Measurements from ENCODE around the gene LAMA2. TPM values are rescaled to one million over a fixed set of nuclear protein-coding genes. Genes with fewer than 3 reads are reported as not detected.
"Not testable (repeated sequence)": the region's sequence is repeated elsewhere in the genome, so short reads cannot be mapped to it uniquely, and the experiment has no call there.

The LAMA2 gene
- polyA plus RNA-seq, 1 donor from 2014 or later: 2.5 TPM

DNA sequence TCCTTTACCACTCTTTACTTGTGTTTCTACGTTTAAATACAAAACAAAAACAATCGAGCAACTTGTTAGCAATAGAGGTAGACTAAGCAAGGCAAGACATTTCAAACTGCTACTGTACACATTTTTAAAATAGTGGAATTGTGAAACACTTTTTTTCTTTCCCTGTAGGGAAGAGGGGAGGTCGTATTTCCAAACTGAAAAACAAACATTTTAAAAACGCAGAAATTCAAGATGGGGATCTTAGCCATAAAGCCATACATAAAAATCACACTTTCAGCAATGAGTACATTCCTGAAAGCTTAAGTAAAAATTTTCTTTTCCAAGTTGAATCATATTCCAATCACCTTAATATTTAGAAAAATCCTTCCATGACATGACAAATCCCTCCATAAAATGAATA lies 267.6 kb downstream of the LAMA2 start:
- H3F3A ChIP-seq (ENCODE audit: insufficient read depth, low read length, poor library complexity, severe bottlenecking): no peaks in the 10 kb centered on the region
- no peaks in the 10 kb centered on the region for H3K9me3 ChIP-seq (ENCODE audit: low read length)
- no peaks in the 10 kb centered on the region for H3K9me2 ChIP-seq (ENCODE audit: insufficient read depth, low read length)
- H4K20me1 ChIP-seq (ENCODE audit: insufficient read depth): no peaks in the 10 kb centered on the region
- H3K27me3 ChIP-seq (ENCODE audit: insufficient read depth, low read depth, low read length): no peaks in the 10 kb centered on the region
- H3K4me3 ChIP-seq (ENCODE audit: low read length): no peak overlapping the region
- H2AFZ ChIP-seq (ENCODE audit: low read depth, low read length): no peak overlapping the region
- H3K36me3 ChIP-seq (ENCODE audit: insufficient read depth, low read length): no peaks in the 10 kb centered on the region
- TF ChIP-seq SMC3 (conservative IDR thresholded peaks at IDR 0.05; ENCODE audit: poor library complexity): no peak
- TF ChIP-seq RAD21 (conservative IDR thresholded peaks at IDR 0.05): no peak
- TF ChIP-seq, protein P1, sequence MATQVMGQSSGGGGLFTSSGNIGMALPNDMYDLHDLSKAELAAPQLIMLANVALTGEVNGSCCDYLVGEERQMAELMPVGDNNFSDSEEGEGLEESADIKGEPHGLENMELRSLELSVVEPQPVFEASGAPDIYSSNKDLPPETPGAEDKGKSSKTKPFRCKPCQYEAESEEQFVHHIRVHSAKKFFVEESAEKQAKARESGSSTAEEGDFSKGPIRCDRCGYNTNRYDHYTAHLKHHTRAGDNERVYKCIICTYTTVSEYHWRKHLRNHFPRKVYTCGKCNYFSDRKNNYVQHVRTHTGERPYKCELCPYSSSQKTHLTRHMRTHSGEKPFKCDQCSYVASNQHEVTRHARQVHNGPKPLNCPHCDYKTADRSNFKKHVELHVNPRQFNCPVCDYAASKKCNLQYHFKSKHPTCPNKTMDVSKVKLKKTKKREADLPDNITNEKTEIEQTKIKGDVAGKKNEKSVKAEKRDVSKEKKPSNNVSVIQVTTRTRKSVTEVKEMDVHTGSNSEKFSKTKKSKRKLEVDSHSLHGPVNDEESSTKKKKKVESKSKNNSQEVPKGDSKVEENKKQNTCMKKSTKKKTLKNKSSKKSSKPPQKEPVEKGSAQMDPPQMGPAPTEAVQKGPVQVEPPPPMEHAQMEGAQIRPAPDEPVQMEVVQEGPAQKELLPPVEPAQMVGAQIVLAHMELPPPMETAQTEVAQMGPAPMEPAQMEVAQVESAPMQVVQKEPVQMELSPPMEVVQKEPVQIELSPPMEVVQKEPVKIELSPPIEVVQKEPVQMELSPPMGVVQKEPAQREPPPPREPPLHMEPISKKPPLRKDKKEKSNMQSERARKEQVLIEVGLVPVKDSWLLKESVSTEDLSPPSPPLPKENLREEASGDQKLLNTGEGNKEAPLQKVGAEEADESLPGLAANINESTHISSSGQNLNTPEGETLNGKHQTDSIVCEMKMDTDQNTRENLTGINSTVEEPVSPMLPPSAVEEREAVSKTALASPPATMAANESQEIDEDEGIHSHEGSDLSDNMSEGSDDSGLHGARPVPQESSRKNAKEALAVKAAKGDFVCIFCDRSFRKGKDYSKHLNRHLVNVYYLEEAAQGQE (IDR thresholded peaks at IDR 0.05; ENCODE audit: borderline replicate concordance): no peak
- TF ChIP-seq POLR2AphosphoS5 (IDR thresholded peaks at IDR 0.05): no peak
- no peak for TF ChIP-seq TAF1 (IDR thresholded peaks at IDR 0.05; ENCODE audit: low read depth)
- TF ChIP-seq MXI1 (conservative IDR thresholded peaks at IDR 0.05; ENCODE audit: poor library complexity, severe bottlenecking): no peak
- no peak for TF ChIP-seq CTCF (IDR thresholded peaks at IDR 0.05; ENCODE audit: poor library complexity, severe bottlenecking)
- no peak overlapping the region for H3K4me2 ChIP-seq (ENCODE audit: low read length)
- H3K9ac ChIP-seq (ENCODE audit: low read length): no peak overlapping the region
- H3K27ac ChIP-seq (ENCODE audit: low read length): no peak overlapping the region
- H3K79me2 ChIP-seq (replicated peaks; ENCODE audit: insufficient read depth, low read length): no peaks in the 10 kb centered on the region

DNA sequence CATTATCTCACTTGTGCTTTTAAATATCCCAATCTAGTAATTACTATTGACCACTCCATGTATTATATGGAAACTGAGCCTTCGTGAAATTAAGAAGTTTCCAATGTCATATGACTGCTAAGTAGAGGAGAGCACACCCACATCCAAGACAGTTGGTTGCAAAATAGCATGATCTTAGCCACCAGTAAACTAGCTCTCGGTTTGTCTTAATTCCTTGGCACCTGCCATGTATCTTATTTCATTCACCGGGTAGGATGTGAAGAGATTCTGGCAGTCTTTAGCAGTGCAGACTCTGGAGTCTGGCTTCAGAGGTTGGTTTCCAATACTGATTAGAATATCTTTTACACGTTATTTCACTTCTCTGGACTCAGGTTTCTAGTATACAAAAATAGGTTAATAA lies 270.3 kb downstream of the LAMA2 start:
- TF ChIP-seq TAF1 (IDR thresholded peaks at IDR 0.05; ENCODE audit: low read depth) (no peak), MXI1 (conservative IDR thresholded peaks at IDR 0.05; ENCODE audit: poor library complexity, severe bottlenecking) (no peak), RAD21 (conservative IDR thresholded peaks at IDR 0.05) (no peak), EP300 (conservative IDR thresholded peaks at IDR 0.05; ENCODE audit: poor library complexity, severe bottlenecking) (no peak), CTCF (IDR thresholded peaks at IDR 0.05; ENCODE audit: poor library complexity, severe bottlenecking) (no peak), SMC3 (conservative IDR thresholded peaks at IDR 0.05; ENCODE audit: poor library complexity) (no peak), POLR2AphosphoS5 (IDR thresholded peaks at IDR 0.05) (no peak)
- TF ChIP-seq, protein P1 (IDR thresholded peaks at IDR 0.05; ENCODE audit: borderline replicate concordance): no peak
- Histone ChIP-seq H3K79me2 (replicated peaks; ENCODE audit: insufficient read depth, low read length) (no peaks in the 10 kb centered on the region), H3K9me3 (ENCODE audit: low read length) (no peaks in the 10 kb centered on the region), H2AFZ (ENCODE audit: low read depth, low read length) (no peak overlapping the region), H3K9me2 (ENCODE audit: insufficient read depth, low read length) (no peaks in the 10 kb centered on the region), H4K20me1 (ENCODE audit: insufficient read depth) (no peaks in the 10 kb centered on the region), H3K36me3 (ENCODE audit: insufficient read depth, low read length) (no peaks in the 10 kb centered on the region), H3K27ac (ENCODE audit: low read length) (no peak overlapping the region), H3K4me2 (ENCODE audit: low read length) (no peak overlapping the region), H3K4me3 (ENCODE audit: low read length) (no peak overlapping the region), H3F3A (ENCODE audit: insufficient read depth, low read length, poor library complexity, severe bottlenecking) (no peaks in the 10 kb centered on the region), H3K9ac (ENCODE audit: low read length) (no peak overlapping the region), H3K27me3 (ENCODE audit: insufficient read depth, low read depth, low read length) (no peaks in the 10 kb centered on the region)

GRCh38 chr6:129159242-129159641 lies 276.3 kb downstream of the LAMA2 start:
- not testable (repeated sequence) for H3K36me3 ChIP-seq (ENCODE audit: insufficient read depth, low read length); H3K79me2 ChIP-seq (replicated peaks; ENCODE audit: insufficient read depth, low read length); H3K9ac ChIP-seq (ENCODE audit: low read length); H2AFZ ChIP-seq (ENCODE audit: low read depth, low read length); H3K4me2 ChIP-seq (ENCODE audit: low read length); H3K27ac ChIP-seq (ENCODE audit: low read length); H3K9me3 ChIP-seq (ENCODE audit: low read length); H3K9me2 ChIP-seq (ENCODE audit: insufficient read depth, low read length); H3K4me3 ChIP-seq (ENCODE audit: low read length); H3F3A ChIP-seq (ENCODE audit: insufficient read depth, low read length, poor library complexity, severe bottlenecking); H4K20me1 ChIP-seq (ENCODE audit: insufficient read depth); H3K27me3 ChIP-seq (ENCODE audit: insufficient read depth, low read depth, low read length)
